Activated CD8-positive, alpha-beta T cell treated with anti-CD3 and anti-CD28 coated beads for 36 hours (primary cell): ENCODE data around the gene RXRA. TPM values are rescaled to one million over a fixed set of nuclear protein-coding genes. Genes with fewer than 3 reads are reported as not detected.

Source experiments
- ATAC-seq: fragments of 200-7000 bp; cut with Tn5 transposase; one replicate; pipeline ENCODE4 v1.10.0; 2021; ENCODE audit warnings: mild to moderate bottlenecking, moderate library complexity
- CTCF ChIA-PET: fragments of 350-600 bp; sonication (Branson Sonifier 250); formaldehyde crosslinking; loops from one replicate; lab custom pipeline; 2021; ENCODE audit warnings: antibody characterized with exemption; lab: Charles Lee
- POLR2A ChIA-PET: fragments of 350-600 bp; sonication (Branson Sonifier 250); formaldehyde crosslinking; loops from one replicate; lab custom pipeline; 2021; ENCODE audit warnings: antibody characterized with exemption; lab: Charles Lee
- DNase-seq: peaks from one replicate; pipeline ENCODE4 v3.0.0-alpha.2; 2020
- H3K27ac Mint-ChIP-seq: one replicate; pipeline ENCODE4 v1.8.0; 2021; ENCODE audit warnings: mild to moderate bottlenecking, mixed read lengths
- H3K27me3 Mint-ChIP-seq: one replicate; pipeline ENCODE4 v1.8.0; 2021; ENCODE audit warnings: mixed read lengths
- H3K36me3 Mint-ChIP-seq: one replicate; pipeline ENCODE4 v1.8.0; 2021; ENCODE audit warnings: low read depth, mixed read lengths
- H3K4me1 Mint-ChIP-seq: one replicate; pipeline ENCODE4 v1.8.0; 2021; ENCODE audit warnings: low read depth, mixed read lengths
- H3K4me3 Mint-ChIP-seq: one replicate; pipeline ENCODE4 v1.8.0; 2021; ENCODE audit warnings: mild to moderate bottlenecking, moderate library complexity, mixed read lengths
- H3K9me3 Mint-ChIP-seq: one replicate; pipeline ENCODE4 v1.8.0; 2021; ENCODE audit warnings: mixed read lengths
- intact Hi-C: fragments of 100-400 bp; cut with micrococcal nuclease; formaldehyde crosslinking; loops from one replicate; pipeline ENCODE4 v1.10.0; 2022
- total RNA-seq, 2 experiments: library from RNA; stranded (reverse); gene quantifications; one replicate each; pipeline ENCODE4 v1.2.3, GENCODE V29; 2021
- TF ChIP-seq, protein P1 (sequence below): fragments of 200-600 bp; IDR thresholded peaks from one replicate; pipeline ENCODE4 v1.8.0; 2022; ENCODE audit warnings: antibody characterized with exemption, mild to moderate bottlenecking

The RXRA gene
- total RNA-seq, 2 experiments from 2014 or later: 23.2 to 23.8 TPM

GRCh38 chr9:134404376-134405358 is 78.4 kb downstream of the RXRA start:
- H3K4me3 Mint-ChIP-seq: no peak overlapping the region
- no peak overlapping the region for H3K27ac Mint-ChIP-seq
- ChIA-PET CTCF (interaction anchor here (0.8 to 1.3 kb wide), 2 partner anchors 31 to 35 kb away, joined by 3 read pairs; no protein-coding TSS in a partner anchor), POLR2A (interaction anchor here (0.6 to 5.2 kb wide), 4 partner anchors 8 to 27 kb away, joined by 3 to 28 read pairs (median 10); no protein-coding TSS in a partner anchor)
- H3K4me1 Mint-ChIP-seq: peaks cover 41% of the 10 kb centered on the region
- TF ChIP-seq, protein P1, sequence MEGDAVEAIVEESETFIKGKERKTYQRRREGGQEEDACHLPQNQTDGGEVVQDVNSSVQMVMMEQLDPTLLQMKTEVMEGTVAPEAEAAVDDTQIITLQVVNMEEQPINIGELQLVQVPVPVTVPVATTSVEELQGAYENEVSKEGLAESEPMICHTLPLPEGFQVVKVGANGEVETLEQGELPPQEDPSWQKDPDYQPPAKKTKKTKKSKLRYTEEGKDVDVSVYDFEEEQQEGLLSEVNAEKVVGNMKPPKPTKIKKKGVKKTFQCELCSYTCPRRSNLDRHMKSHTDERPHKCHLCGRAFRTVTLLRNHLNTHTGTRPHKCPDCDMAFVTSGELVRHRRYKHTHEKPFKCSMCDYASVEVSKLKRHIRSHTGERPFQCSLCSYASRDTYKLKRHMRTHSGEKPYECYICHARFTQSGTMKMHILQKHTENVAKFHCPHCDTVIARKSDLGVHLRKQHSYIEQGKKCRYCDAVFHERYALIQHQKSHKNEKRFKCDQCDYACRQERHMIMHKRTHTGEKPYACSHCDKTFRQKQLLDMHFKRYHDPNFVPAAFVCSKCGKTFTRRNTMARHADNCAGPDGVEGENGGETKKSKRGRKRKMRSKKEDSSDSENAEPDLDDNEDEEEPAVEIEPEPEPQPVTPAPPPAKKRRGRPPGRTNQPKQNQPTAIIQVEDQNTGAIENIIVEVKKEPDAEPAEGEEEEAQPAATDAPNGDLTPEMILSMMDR: no peak
- no peaks in the 10 kb centered on the region for H3K9me3 Mint-ChIP-seq
- DNase-seq (no peak), ATAC-seq (no peak)
- peaks cover 1% of the 10 kb centered on the region for H3K27me3 Mint-ChIP-seq
- no peaks in the 10 kb centered on the region for H3K36me3 Mint-ChIP-seq
- intact Hi-C loops: no loop called here

DNA sequence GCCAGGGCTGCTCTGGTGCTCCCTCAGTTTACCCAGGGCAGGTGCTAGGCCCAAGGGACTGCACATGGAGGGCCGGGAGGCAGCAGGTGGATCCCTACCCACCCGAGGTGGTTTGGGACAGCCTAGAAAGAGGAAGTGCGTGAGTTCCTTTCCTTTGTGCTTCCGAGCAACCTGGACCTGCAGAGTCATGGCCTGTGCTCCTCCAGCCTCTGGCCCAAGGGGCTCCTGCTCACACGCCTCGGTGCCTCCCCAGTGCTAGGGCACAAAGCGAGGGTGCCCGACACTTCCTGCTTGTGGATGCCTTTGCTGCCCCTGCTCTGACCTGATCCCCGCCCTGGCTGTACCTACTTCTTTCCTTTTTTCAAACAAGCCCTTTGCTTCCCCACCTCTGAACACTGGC is 79.3 kb downstream of the RXRA start:
- Mint-ChIP-seq H3K4me1 (peaks cover 42% of the 10 kb centered on the region), H3K4me3 (no peak overlapping the region), H3K27me3 (peaks cover 1% of the 10 kb centered on the region), H3K36me3 (no peaks in the 10 kb centered on the region), H3K9me3 (no peaks in the 10 kb centered on the region), H3K27ac (peak overlapping the region; percentile 52)
- POLR2A ChIA-PET: interaction anchor here (0.7 to 5.2 kb wide), 4 partner anchors 9 to 69 kb away, joined by 3 to 28 read pairs (median 10); no protein-coding TSS in a partner anchor
- ATAC-seq: no peak
- DNase-seq: no peak
- TF ChIP-seq, protein P1: no peak
- intact Hi-C loops: no loop called here
- CTCF ChIA-PET: interaction anchor here (1.3 kb wide), 1 partner anchor 34 kb away, joined by 3 read pairs; no protein-coding TSS in a partner anchor

DNA sequence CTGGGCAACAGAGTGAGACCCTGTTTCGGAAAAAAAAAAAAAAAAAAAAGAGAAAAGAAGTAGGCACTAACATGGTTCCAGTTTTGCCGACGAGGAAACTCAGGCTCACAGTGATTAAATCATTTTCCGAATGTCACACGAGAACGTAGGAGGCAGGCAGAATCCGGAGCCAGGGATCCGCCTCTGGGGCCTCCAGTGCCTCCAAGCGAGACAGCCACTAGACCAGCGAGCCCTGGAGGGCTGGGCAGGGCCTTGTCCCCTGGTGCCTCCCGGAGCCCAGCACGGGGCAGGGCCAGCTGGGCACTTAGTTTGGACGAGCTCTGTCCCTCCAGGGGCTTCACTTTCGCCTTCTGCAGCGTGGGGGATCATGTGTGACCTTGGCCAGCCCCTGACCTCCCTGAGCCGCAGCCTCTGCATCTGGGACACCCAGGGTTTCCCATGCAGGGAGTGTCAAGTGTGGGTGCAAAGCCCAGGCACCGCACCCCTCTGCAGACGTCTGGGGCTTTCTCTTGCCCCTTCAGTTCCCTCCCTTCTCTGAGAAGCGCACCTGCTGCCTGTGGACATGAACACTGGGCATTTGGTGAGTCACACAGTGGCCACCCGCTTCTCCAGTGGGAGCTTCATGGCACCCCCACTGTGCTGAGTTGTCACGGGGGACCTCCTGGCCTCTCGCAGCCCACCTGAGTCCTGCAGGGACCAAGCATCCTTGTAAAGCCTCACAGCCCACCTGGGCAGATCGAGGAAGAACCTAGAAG is 80.3 kb downstream of the RXRA start:
- Mint-ChIP-seq H3K4me1 (peaks cover 42% of the 10 kb centered on the region), H3K27ac (no peak overlapping the region)
- no peak for ATAC-seq

DNA sequence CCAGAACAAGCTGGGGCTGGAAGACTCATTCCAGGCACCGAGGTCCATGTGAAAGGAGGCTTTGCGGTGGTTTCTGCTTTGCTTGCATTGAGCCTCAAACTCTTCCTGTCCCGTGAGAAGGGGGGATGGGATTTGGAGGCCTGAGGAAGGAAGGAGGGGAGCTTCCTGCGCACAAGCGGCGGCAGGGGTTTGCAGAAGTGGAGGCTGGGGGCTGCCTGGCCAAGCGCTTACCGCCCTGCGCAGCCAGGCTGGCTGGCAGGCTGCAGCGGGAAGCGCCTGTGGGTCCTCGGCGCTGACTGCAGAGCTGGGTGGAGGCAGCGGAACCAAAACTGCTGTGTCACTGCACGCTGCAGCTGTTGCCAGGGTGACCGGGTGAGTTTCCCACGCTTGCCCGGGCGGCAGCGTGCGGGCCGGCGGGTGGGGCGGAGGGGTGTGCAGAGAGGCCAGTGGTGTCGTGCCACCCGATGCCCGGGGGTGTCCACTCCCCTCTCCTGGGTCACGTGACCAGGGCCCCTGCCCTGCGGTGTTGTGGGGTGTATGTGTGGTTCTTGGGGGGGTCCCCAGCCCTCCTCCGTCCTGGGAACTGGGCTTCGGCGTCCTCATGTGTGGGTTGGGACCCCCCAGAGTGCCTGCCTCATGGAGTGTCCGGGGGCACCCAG is 81.0 kb downstream of the RXRA start:
- H3K9me3 Mint-ChIP-seq: no peaks in the 10 kb centered on the region
- CTCF ChIA-PET: interaction anchor here (1.1 to 1.9 kb wide), 5 partner anchors 11 to 42 kb away, joined by 5 to 10 read pairs (median 8); no protein-coding TSS in a partner anchor
- TF ChIP-seq, protein P1: no peak
- peak overlapping the region; percentile 45 for H3K4me3 Mint-ChIP-seq
- POLR2A ChIA-PET: interaction anchor here (3.3 to 5.2 kb wide), 2 partner anchors 11 to 16 kb away, joined by 16 to 28 read pairs; no protein-coding TSS in a partner anchor
- DNase-seq (peak; percentile 88), ATAC-seq (peak; percentile 83)
- H3K27me3 Mint-ChIP-seq: peaks cover 1% of the 10 kb centered on the region
- intact Hi-C loops: no loop called here
- no peak overlapping the region for H3K27ac Mint-ChIP-seq
- no peaks in the 10 kb centered on the region for H3K36me3 Mint-ChIP-seq
- H3K4me1 Mint-ChIP-seq: peaks cover 42% of the 10 kb centered on the region

More for the DNA sequence above, 80.3 kb downstream of the RXRA start:
- no peak for DNase-seq
- TF ChIP-seq, protein P1: no peak
- POLR2A ChIA-PET: interaction anchor here (0.6 to 5.2 kb wide), 5 partner anchors 8 to 68 kb away, joined by 3 to 28 read pairs (median 4); no protein-coding TSS in a partner anchor
- H3K9me3 Mint-ChIP-seq: no peaks in the 10 kb centered on the region
- CTCF ChIA-PET: interaction anchor here (1.1 to 1.9 kb wide), 6 partner anchors 10 to 43 kb away, joined by 3 to 10 read pairs (median 8); no protein-coding TSS in a partner anchor
- peak overlapping the region; percentile 45 for H3K4me3 Mint-ChIP-seq
- peaks cover 1% of the 10 kb centered on the region for H3K27me3 Mint-ChIP-seq
- no peaks in the 10 kb centered on the region for H3K36me3 Mint-ChIP-seq
- intact Hi-C loops: no loop called here
